Thyroid gland (tissue), 4 donors: ENCODE data around the gene TMEM145.

Experiments
- POLR2A ChIP-seq, 2 donors: fragments of 450-650 bp; IDR thresholded peaks; one replicate each; pipeline ENCODE4 v1.6.1; 2017; ENCODE audit warnings: antibody characterized with exemption in 2 of 2, mild to moderate bottlenecking in 2 of 2, moderate library complexity in 1 of 2
- TF ChIP-seq, protein P1 (sequence below), 6 experiments: fragments of 200-600 bp in 3 of 6; fragments of 450-650 bp in 3 of 6; sonication (generic) in 3 of 6; IDR thresholded peaks; one replicate each; pipeline ENCODE4 v1.5.1; 2016 to 2019; ENCODE audit warnings: antibody characterized with exemption in 6 of 6, mild to moderate bottlenecking in 2 of 6, inconsistent platforms in 1 of 6, moderate library complexity in 1 of 6

- TF ChIP-seq, protein P1, sequence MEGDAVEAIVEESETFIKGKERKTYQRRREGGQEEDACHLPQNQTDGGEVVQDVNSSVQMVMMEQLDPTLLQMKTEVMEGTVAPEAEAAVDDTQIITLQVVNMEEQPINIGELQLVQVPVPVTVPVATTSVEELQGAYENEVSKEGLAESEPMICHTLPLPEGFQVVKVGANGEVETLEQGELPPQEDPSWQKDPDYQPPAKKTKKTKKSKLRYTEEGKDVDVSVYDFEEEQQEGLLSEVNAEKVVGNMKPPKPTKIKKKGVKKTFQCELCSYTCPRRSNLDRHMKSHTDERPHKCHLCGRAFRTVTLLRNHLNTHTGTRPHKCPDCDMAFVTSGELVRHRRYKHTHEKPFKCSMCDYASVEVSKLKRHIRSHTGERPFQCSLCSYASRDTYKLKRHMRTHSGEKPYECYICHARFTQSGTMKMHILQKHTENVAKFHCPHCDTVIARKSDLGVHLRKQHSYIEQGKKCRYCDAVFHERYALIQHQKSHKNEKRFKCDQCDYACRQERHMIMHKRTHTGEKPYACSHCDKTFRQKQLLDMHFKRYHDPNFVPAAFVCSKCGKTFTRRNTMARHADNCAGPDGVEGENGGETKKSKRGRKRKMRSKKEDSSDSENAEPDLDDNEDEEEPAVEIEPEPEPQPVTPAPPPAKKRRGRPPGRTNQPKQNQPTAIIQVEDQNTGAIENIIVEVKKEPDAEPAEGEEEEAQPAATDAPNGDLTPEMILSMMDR (IDR thresholded peaks at IDR 0.05), result no peak
- no peak for TF ChIP-seq POLR2A (IDR thresholded peaks at IDR 0.05)
Measured at GRCh38 chr19:42285988-42286348, 27.1 kb upstream of the TMEM145 start.
